ENCODE measurements around the gene TEX38. TPM values are rescaled to one million over a fixed set of nuclear protein-coding genes. Genes with fewer than 3 reads are reported as not detected.
"Not testable (repeated sequence)": the region's sequence is repeated elsewhere in the genome, so short reads cannot be mapped to it uniquely, and the experiment has no call there.

The TEX38 gene
- total RNA-seq = not detected

DNA sequence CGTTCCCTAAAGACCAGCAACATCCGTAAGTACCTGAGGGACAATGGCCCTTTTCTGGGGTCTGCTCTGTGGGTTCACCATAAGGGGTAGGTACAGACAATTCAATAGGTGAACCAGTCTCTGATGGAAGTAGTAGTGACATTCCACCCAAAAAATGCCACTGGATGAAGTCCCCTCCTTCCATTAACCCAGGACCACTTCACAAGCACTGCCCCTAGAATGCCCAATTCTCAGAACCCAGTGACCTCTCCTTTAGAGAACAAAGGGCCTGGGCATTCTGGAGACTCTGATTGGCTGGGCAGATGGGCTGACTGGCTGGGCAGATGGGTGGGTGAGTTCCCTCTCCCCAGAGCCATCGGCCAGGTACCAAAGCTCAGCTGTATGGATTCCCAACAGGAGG, at the start of gene TEX38:
TEX38 (plus strand) TSS at position 301 of the 400 bp plus-strand sequence; CDS start at position 382, 81 bp downstream.
- DNase-seq = no peak

DNA sequence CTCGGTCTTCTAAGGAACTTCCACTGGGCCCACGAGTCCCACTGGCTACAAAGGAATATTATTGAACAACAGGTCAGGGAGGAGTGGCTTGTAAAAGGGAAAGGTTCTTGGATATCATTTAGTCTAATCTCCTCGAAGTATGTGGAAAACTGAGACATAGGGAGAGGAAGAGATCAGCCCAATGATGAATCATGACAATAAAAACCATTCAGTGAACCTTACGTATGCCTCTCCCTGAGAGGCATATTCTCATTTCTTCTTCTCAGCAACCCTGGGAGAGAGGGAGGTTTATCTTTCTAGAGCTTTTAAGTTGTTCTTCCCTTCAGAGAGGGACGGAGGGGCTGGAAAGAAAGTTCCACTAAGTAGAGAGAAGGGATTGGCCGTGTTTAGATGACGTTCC, 49.7 kb upstream of the TEX38 start:
- DNase-seq = no peak

DNA sequence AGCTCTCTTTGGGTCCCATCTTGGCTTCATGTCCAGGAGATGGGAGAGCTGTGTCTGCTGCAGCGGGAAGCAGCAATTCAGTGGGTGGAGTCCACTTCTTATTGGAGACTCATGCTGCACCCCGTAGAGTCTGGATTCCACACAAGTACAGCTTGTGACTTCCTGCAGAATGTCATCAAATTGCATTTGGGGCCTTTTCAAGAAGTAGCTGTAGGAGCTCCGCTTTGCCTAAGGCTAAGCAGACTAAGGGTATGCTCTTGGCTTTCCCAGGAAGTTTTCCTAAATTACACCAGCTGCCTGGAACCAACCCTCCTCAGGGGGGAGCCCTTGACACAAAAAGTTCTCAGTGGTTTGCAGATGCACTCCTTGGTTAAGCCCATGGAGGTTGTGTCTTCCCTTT, 49.3 kb upstream of the TEX38 start:
- DNase-seq = no peak

DNA sequence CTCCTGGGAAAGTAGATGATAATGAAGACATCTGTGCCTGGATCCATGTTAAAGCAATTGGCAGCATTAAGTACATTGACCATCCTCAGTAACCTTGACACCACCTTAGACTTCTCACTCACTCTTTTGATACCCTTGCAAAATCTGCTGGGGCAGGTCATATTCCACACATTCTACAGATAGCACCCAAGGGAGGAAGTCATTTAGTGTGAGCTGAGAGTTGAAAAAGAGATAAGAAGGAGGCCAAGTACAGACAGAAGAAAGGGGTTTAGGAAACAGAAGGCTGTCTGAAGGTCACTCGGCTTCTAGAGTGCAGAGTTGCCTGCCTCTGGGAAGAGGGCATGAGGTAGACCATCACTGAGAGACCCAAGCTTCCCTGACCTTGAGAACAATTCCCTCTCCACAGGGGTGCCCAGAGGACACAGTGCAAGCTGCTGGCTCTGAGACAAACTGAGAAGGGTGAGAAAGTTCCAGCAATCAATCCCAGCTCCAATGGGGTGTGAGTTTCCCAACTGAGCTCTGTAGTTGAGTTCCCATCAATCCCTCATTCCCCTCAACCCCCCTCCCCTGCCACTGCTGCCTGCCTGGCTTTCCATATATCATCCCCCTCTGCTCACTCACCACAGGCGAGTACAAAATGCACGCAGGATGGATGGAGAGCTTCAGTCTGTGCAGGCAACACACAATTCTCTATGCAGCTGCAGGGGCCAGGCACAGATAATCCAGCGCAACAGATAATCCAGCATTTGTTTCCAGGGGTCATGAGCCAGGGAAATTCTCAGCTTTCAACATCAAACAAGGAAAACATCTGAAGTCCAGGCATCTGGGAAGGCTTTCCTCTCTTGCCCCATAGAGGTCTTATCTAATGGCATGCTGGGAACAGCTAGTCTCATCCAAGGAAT, 47.7 kb upstream of the TEX38 start:
- DNase-seq = no peak

DNA sequence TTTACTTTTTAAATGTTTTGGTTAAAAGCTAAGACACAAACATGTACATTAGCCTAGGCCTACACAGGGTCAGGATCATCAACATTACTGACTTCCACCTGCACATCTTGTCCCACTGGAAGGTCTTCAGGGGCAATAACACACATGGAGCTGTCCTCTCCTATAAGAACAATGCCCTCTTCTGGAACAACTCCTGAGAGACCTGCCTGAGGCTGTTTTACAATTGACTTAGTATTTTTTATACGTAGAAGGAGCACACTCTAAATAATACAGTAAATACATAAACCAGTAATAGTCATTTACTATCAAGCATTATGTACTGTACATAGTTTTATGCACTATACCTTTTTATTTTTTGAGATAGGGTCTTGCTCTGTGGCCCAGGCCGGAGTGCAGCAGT, 40.9 kb upstream of the TEX38 start:
- DNase-seq = no peak

DNA sequence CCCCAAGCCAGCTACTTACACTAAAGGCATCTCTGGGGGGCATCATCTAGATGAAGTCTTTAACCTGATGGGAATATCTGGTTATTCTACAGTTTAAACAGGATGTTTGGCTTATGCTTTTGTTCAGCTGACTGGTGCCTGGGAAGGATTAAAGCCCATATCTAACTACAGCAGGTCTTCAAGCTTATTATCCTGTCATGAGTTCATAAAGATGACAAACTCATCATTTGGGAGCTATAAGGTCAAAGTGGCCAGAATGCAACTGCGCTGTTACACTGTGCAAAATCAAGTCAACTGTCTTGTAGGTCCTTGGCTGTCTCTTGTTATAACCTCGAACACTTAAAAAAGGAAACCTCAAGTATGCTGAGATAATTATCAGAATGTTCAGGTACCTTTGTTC, 36.4 kb upstream of the TEX38 start:
- no peak for DNase-seq

DNA sequence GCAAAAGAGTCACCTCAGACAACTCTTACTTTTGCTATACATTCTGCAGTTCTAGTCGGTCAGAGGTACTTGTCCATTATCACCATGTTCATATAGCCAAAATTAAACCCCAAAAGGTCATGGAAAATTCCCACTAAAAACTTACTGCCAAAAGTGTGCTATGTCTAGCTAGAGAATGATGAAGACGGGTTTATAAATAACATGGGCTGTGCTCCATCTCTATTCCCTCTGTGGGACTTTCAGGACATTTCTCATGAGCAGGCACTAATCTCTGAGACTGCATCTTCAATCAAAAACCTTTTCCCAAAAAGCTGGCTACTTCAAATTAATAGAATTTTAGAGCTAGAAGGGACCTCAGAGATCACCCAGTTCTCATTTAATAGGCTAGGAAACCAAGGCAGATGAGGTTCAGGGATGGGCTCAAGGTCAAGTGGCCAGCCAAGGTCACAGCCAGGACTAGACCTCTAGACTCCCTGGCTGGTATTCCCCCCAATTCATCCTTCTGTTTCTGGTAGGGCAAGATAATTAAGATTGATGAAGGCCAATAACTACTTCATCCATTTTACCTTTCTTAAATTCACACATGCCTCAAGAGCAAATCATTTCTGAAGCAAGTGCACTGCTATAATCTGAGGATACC, 34.1 kb upstream of the TEX38 start:
- DNase-seq = no peak

DNA sequence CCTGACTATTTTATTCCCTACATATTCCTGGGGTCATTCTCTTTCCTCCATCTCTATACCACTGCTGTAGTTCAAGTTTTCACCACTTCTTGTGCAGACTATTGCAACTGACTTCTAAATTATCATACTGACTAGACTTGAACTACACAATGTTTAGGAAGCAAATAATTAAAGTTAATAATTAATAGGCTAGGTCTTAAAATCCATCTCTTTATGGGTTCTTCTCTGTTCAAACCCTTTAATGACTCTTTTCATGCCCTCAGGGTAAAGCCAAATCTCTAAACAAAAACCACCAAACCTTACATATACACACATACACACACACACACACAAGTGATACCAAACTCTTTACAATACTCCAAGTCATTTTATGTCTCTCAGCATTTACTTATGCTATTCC, 32.7 kb upstream of the TEX38 start:
- no peak for DNase-seq

DNA sequence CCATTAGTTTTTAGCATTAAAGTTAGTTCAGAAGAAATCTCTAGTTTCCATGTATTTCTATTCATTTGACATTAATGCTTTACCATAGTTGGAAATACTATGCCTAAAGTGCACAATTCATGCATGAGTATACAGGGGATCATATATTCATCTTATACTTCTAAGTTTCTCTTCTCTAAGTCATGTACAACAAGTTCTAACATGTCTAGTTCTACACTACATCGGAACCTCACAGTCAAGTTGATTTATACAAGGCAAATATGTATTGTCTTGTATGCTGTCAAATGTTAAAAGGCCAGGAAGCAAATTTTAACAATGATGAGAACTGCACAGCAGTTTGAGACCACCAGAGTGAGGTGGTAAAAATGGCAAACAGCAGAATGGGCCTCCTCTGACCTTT, 32.1 kb upstream of the TEX38 start:
- no peak for DNase-seq

DNA sequence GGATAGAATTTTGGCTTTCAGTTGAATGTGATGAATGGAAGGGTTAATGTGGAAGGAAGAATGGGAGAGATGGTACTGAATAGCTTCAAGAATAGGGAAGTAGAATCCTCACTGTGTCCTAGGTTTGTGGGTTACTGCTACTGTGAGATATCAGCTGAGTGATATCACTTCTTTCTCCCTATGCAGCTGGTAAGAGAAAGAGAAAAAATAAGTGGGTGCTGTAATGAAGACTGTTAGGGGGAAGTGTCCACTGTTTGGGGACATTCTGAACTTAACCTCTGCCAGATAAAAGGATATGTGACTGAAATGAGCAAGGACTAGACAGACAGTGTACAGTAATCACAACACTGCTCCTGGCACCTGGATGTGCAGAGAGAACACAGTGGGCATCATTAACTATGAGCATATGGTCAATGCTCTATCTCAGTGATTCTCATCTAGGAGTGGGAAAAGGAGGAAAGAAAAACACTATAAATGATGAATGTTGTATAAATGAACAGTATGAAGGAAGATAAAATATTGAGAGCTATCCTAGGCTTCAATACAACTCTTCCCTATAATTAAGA, 29.5 kb upstream of the TEX38 start:
- DNase-seq = no peak

DNA sequence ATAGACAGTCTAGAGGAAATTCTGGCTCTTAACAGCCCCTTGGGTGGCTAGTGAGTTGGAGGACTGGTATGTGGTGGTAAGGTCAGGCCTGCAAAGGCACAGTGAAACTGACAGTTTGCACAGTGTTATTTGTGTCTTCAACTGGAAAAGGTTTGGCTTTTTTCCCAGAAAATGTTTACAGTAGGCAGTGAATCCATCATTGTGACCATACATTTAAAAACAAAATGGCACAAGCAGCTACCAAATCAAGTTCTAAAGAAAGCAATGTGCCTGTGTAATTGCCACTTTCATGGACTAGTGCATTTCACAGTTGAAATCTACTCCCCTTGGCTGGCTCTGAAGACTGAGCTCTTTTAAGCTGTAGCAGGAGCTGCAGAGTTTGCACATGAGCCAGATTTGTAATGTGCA, 28.3 kb upstream of the TEX38 start:
- no peak for DNase-seq

DNA sequence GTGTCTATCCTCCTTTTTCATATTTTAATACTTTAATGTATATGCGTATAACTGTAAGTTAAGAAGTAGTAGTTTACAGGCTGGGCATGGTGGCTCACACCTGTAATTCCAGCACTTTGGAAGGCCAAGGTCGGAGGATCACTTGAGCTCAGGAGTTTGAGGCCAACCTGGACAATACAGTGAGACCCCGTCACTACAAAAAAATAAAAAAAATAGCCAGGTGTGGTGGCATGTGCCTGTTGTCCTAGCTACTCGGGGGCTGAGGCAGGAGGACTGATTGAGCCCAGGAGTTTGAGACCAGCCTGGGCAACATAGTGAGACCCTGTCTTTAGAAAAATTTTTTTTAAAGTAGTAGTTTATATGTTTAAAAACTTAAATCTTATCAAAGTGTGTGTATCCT, 25.8 kb upstream of the TEX38 start:
- no peak for DNase-seq

DNA sequence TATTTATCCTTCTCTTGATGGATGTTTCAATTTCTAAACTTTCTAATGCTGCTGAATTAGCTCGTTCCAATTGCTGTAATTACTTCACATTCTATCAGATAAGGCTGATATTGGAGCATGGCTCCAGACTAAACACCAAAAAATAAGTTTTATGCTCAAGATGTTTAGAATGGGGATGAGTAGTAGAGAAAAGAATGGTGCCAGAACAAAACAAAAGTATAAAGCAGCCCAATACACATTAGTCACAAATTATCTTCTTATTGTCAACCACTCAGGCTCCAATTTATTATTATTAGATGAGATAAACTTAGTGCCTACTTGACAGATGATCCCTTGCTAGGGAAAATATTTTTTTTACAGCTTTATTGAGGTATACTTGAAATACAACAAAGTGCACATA, 25.3 kb upstream of the TEX38 start:
- DNase-seq = no peak

DNA sequence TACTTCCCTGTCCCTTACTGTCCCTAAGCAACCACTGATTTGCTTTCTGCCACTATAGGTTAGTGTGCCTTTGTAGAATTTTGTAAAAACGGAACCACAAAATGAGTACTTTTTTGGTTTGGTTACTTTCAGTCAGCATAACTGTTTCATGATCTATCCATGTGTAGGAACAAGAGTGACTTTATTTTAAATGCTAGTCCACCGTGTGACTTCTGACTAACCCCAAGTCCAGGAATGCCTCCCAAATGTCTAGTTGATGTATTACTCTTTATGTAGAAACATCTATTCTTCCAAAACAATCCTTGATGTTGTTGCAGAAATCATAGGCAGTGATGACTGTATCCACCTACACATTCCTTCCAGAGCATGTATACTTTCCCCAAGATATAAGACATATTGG, 24.8 kb upstream of the TEX38 start:
- DNase-seq = no peak

DNA sequence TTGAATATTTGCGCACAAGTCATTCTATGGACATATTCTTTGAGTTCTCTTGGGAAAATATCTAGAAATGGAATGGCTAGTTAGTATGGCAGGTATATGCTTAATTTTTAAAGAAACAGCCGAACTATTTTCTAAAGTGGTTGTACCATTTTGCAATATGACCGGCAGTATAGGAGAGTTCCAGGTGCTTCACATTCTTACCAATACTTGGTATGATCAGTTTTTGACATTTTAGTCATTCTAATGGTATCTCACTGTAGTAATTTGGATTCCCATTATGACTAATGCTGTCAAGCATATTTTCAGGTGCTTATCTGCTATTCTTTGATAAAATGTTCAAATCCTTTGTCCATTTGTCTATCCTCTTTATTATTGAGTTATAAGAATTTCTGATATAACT, 24.0 kb upstream of the TEX38 start:
- DNase-seq = no peak

DNA sequence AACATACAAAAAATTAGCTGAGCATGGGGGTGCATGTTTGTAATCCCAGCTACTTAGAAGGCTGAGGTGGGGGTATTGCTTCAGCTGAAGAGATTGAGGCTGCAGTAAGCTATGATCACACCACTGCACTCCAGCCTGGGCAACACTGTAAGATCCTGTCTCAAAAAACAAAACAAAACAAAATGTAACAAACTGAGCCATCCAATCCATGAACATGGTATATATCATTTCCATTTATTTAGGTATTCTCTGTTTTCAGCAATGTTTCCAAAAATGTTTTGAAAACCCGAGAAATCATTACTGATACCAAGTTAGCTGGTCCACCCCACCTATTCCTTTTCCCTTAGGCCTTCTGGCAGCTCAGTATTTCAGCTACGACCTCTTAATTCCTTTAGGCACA, 21.9 kb upstream of the TEX38 start:
- no peak for DNase-seq

DNA sequence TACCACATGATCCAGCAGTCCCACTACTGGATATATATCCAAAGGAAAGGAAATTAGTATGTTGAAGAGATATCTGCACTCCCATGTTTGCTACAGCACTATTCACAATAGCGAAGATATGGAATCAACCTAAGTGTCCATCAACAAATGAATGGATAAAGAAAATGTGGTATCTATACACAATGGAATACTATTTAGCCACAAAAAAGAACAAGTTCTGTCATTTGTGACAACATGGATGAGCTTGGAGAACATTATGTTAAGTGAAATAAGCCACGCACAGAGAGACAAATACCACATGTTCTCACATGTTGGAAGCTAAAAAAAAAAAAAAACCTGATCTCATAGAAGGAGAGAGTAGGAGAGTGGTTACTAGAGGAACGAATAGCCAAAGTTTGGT, 21.2 kb upstream of the TEX38 start:
- DNase-seq = no peak

DNA sequence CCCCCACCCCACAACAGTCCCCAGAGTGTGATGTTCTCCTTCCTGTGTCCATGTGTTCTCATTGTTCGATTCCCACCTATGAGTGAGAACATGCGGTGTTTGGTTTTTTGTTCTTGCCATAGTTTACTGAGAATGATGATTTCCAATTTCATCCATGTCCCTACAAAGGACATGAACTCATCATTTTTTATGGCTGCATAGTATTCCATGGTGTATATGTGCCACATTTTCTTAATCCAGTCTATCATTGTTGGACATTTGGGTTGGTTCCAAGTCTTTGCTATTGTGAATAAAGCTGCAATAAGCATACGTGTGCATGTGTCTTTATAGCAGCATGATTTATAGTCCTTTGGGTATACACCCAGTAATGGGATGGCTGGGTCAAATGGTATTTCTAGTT, 20.5 kb upstream of the TEX38 start:
- not testable (repeated sequence) for DNase-seq

DNA sequence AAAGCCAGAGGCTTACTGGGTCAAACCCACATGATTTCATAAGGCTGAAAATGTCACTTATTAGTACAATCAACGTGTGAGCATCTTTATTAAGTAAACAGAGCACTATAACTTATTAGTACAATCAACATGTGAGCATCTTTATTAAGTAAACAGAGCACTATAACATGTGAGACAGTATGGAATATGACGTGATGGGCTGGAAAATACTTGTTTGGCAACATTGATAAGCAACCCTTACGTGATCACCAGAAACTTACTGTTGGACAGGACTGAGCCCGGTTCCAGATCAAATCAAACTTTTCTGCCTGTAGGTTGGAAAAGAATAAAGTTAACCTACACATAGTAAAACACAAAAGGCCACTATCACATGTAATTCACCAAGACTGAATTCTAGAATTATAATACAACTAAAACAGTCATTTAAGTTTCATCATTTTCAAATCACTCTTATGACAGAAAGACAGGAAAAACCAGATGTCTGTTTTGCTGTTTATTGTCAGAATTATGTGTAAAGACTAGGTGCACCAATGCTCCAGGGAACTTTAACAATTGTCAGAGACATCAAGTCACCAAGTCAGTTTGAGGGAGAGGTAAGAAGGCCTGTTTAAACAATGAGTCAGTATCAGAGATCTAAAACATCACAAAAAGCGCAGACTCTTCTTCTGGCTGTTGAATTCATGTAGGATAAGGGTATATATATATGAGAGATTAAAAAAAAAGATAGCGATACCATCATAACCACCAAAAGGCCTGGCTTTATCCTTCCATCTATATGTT, 19.1 kb upstream of the TEX38 start:
- no peak for DNase-seq

DNA sequence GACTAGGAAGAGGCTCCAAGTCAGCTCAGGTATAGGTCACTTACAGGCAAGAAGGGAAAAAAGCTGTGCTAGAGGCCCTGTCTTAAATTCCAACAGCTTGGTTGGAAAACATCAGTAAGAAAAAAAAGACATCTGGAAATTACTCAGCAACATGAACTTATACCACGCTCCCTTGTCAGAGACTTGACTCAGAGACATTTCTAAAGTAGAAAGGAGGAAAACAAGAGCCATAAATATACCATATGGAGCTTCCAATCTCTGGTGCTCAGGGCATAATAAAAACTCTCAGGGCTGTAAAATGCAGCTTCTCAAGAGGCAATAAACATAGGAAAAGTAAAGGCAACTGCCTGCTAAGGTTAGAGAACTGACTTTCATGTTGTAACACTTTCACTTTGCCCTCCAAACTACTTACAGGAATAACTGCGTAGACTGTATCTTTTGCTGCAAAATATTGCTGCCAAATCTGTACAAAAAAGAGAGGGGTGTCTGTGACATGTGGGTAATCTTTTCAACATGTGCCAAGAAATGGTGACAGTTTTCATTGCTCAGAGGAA, 18.2 kb upstream of the TEX38 start:
- no peak for DNase-seq

DNA sequence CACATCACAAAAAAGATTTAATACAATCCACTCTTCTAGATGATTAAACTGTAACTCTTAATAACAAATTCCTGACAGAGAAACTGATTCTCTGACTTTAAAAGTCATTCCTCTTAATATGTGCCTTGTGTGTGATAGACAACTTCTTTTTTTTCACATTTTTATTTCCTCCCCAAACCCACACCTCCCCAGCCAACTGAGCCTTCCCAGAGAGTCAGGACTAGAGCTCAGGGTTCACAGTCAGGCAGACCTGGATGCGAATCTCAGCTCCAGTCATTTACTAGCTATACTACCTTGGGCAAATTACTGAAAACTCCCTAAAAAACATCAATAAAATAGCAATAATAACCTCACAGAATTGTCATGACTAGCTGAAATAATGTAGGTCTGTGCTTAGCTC, 17.6 kb upstream of the TEX38 start:
- DNase-seq = no peak

DNA sequence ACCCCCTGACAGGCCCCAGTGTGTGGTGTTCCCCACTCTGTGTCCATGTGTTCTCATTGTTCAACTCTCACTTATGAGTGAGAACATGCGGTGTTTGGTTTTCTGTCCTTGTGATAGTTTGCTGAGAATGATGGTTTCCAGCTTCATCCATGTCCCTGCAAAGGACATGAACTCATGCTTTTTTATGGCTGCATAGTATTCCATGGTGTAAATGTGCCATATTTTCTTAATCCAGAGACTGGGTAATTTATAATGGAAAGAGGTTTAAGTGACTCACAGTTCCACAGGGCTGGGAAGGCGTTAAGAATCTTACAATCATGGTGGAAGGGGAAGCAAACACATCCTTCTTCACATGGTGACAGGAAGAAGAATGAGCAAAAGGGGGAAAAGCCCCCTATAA, 17.0 kb upstream of the TEX38 start:
- DNase-seq = not testable (repeated sequence)

DNA sequence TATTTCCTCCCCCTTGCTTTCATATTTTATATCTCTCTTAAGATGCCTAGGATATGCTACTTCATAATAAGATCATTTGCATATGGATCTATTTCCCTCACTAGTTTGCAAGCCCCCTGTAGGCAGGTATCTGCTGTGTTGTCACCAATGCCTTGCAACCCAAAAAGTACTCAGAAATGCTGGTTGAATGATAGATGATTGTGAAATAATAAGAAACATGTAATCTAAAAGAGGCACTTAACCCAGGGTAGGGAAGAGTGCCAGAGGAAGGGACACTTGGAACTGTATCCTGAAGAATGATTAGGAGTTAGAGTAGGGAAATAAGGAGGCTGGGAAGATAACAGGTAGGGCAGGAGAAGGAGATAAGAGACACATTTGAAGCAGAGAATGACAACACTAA, 15.8 kb upstream of the TEX38 start:
- DNase-seq = no peak
